Subcutaneous abdominal adipose tissue (tissue), 5 donors: Measurements from ENCODE around the gene TMEM202.
"Not testable (repeated sequence)": the region's sequence is repeated elsewhere in the genome, so short reads cannot be mapped to it uniquely, and the experiment has no call there.

Experiments
- H3K27ac ChIP-seq: one replicate; pipeline ENCODE4 v1.7.0; 2013; ENCODE audit warnings: low read depth, mild to moderate bottlenecking, inconsistent platforms, low read length, moderate library complexity
- H3K27me3 ChIP-seq, 5 donors: one replicate each; pipeline ENCODE4 v1.7.0; 2013; ENCODE audit warnings: low read length in 5 of 5, inconsistent platforms in 1 of 5; ENCODE audit not compliant: control insufficient read depth in 5 of 5, insufficient read depth in 4 of 5
- H3K36me3 ChIP-seq, 5 donors: one replicate each; pipeline ENCODE4 v1.7.0; 2013; ENCODE audit warnings: low read length in 5 of 5; ENCODE audit not compliant: control insufficient read depth in 5 of 5, insufficient read depth in 5 of 5
- H3K4me1 ChIP-seq, 5 donors: one replicate each; pipeline ENCODE4 v1.7.0; 2013; ENCODE audit warnings: low read length in 5 of 5, mild to moderate bottlenecking in 3 of 5, moderate library complexity in 1 of 5; ENCODE audit not compliant: control insufficient read depth in 5 of 5, insufficient read depth in 5 of 5
- H3K4me3 ChIP-seq, 5 donors: one replicate each; pipeline ENCODE4 v1.7.0; 2013; ENCODE audit warnings: low read length in 5 of 5, low read depth in 1 of 5
- H3K9ac ChIP-seq, 5 donors: one replicate each; pipeline ENCODE4 v1.7.0; 2013; ENCODE audit warnings: low read length in 5 of 5, mild to moderate bottlenecking in 4 of 5, moderate library complexity in 3 of 5
- H3K9me3 ChIP-seq, 5 donors: one replicate each; pipeline ENCODE4 v1.7.0; 2013; ENCODE audit warnings: low read length in 5 of 5; ENCODE audit not compliant: control insufficient read depth in 5 of 5
- donor health status: healthy.
- donor health status: healthy.
- donor health status: healthy.
- donor health status: healthy.
- donor health status: healthy.

The TMEM202 gene

DNA sequence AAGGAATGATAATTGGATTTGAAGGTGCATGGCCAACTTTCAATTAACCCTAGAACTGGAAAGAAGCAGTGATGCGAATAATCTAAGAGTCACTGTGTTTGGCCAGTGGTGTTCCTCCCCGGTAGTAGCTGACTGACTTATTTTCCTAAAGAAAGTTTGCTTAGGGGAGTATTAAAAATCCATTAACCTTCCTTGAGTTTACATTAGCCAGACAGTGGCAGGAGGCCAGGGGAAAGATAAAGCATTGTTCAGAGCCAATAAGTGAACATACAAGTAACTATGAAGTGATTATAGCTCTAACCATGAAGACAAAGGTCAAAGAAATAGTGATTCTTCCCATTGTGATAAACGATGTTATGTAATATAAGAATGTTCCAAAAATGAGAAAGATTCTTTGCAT is 8.9 kb upstream of the TMEM202 start:
- Histone ChIP-seq H3K27me3 (peaks cover 0 to 8% (median 0%) of the 10 kb centered on the region in 5 donors), H3K36me3 (no peaks in the 10 kb centered on the region), H3K27ac (no peak overlapping the region), H3K9ac (no peak overlapping the region), H3K4me1 (no peaks in the 10 kb centered on the region), H3K9me3 (no peaks in the 10 kb centered on the region), H3K4me3 (no peak overlapping the region)

DNA sequence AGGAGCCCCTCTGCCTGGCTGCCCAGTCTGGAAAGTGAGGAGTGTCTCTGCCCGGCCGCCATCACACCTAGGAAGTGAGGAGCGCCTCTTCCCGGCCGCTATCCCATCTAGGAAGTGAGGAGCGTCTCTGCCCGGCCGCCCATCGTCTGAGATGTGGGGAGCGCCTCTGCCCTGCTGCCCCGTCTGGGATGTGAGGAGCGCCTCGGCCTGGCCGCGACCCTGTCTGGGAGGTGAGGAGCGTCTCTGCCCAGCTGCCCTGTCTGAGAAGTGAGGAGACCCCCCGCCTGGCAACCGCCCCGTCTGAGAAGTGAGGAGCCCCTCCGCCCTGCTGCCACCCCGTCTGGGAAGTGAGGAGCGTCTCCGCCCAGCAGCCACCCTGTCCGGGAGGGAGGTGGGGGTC is 1.8 kb upstream of the TMEM202 start:
- not testable (repeated sequence) for H3K9me3 ChIP-seq, H3K4me3 ChIP-seq, H3K9ac ChIP-seq, H3K4me1 ChIP-seq, H3K36me3 ChIP-seq, H3K27ac ChIP-seq, H3K27me3 ChIP-seq

- Histone ChIP-seq H3K9me3 (no peaks in the 10 kb centered on the region), H3K27me3 (peaks cover 0 to 8% (median 4%) of the 10 kb centered on the region in 5 donors), H3K4me1 (peaks cover 0 to 3% (median 0%) of the 10 kb centered on the region in 5 donors), H3K4me3 (no peak overlapping the region), H3K36me3 (no peaks in the 10 kb centered on the region), H3K27ac (no peak overlapping the region), H3K9ac (no peak overlapping the region)
Observed at GRCh38 chr15:72398648-72399047, 543 bp downstream of the TMEM202 start.

DNA sequence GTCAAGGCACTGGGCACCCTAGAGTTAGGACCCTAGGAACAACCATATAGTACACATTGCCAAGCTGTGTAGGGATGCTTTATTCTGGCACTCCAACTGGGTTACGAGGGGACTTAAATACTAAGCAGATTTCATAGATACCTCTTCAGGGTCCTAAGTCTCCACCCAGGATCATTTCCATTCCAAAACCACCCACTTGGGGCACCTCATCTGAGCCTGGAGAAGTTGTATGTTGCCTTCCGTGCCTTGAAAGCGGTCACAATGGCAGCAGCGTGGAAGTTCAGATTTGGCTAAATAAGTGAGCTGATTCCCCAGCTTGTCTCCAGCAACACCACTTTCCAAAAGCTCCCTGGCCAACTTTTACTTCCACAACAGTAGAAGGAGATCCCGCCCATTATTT is 4.6 kb downstream of the TMEM202 start:
- Histone ChIP-seq H3K9ac (no peak overlapping the region), H3K9me3 (no peaks in the 10 kb centered on the region), H3K27me3 (peaks cover 0 to 10% (median 4%) of the 10 kb centered on the region in 5 donors), H3K36me3 (no peaks in the 10 kb centered on the region), H3K4me3 (peak overlapping the region in 1 of 5 donors; percentile 0), H3K27ac (no peak overlapping the region), H3K4me1 (peaks cover 0 to 3% (median 0%) of the 10 kb centered on the region in 5 donors)

- Histone ChIP-seq H3K9me3 (no peaks in the 10 kb centered on the region), H3K36me3 (no peaks in the 10 kb centered on the region), H3K27ac (no peak overlapping the region), H3K4me1 (no peaks in the 10 kb centered on the region), H3K27me3 (peaks cover 0 to 6% (median 4%) of the 10 kb centered on the region in 5 donors), H3K4me3 (no peak overlapping the region), H3K9ac (no peak overlapping the region)
Observed at GRCh38 chr15:72404356-72404755, 6.3 kb downstream of the TMEM202 start.

GRCh38 chr15:72404841-72405240 is 6.7 kb downstream of the TMEM202 start:
- H3K27ac ChIP-seq: no peak overlapping the region
- no peaks in the 10 kb centered on the region for H3K4me1 ChIP-seq
- H3K4me3 ChIP-seq: no peak overlapping the region
- no peaks in the 10 kb centered on the region for H3K9me3 ChIP-seq
- no peaks in the 10 kb centered on the region for H3K36me3 ChIP-seq
- no peak overlapping the region for H3K9ac ChIP-seq
- peaks cover 0 to 6% (median 4%) of the 10 kb centered on the region in 5 donors for H3K27me3 ChIP-seq

DNA sequence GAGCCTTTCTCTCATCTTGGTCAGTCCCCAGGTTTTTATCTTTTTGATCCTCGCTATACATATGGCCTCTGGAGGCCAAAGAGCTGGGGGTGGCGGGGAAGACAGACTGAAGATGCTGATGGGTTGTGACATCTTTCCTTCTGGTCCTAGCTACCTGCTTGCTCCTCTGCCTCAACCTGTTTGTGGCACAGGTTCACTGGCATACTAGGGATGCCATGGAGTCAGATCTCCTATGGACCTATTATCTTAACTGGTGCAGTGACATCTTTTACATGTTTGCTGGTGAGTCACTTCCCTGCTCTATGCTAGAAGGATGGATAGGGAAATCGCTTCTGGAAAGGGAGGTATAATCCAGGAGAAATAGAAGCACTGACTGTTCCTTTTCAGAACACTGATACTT is 8.8 kb downstream of the TMEM202 start:
- H3K9ac ChIP-seq: no peak overlapping the region
- no peaks in the 10 kb centered on the region for H3K36me3 ChIP-seq
- no peaks in the 10 kb centered on the region for H3K9me3 ChIP-seq
- H3K4me3 ChIP-seq: no peak overlapping the region
- H3K27me3 ChIP-seq: peaks cover 0 to 6% (median 4%) of the 10 kb centered on the region in 5 donors
- H3K27ac ChIP-seq: no peak overlapping the region
- no peaks in the 10 kb centered on the region for H3K4me1 ChIP-seq

- Histone ChIP-seq H3K9ac (no peak overlapping the region), H3K36me3 (no peaks in the 10 kb centered on the region), H3K27me3 (no peaks in the 10 kb centered on the region), H3K4me1 (no peaks in the 10 kb centered on the region), H3K4me3 (no peak overlapping the region), H3K9me3 (no peaks in the 10 kb centered on the region), H3K27ac (no peak overlapping the region)
Observed at GRCh38 chr15:72411111-72411510, 13.0 kb downstream of the TMEM202 start.

DNA sequence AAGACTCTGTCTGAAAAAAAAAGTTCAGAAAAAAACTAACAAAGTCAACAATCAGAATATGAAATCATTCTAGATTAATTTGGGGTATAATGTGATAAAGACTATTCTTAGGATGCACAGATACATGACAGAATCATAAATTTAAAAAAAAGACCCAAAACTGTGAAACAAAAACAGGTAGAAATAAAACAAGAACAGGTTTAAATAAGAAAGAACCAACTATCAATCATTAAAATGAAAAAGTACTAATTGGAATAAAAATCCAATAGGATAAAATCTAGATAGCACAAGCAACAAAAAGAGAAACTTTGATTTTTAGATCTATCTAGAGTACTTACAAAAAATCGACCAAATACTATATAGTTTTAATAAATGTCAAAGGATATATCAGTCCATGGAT is 13.4 kb downstream of the TMEM202 start:
- no peaks in the 10 kb centered on the region for H3K4me1 ChIP-seq
- no peak overlapping the region for H3K27ac ChIP-seq
- H3K9me3 ChIP-seq: no peaks in the 10 kb centered on the region
- H3K27me3 ChIP-seq: no peaks in the 10 kb centered on the region
- no peaks in the 10 kb centered on the region for H3K36me3 ChIP-seq
- no peak overlapping the region for H3K9ac ChIP-seq
- H3K4me3 ChIP-seq: no peak overlapping the region

- not testable (repeated sequence) for H3K9ac ChIP-seq, H3K4me1 ChIP-seq, H3K27ac ChIP-seq, H3K36me3 ChIP-seq, H3K4me3 ChIP-seq, H3K9me3 ChIP-seq, H3K27me3 ChIP-seq
Observed at GRCh38 chr15:72413337-72413736, 15.2 kb downstream of the TMEM202 start.

GRCh38 chr15:72415304-72415703 is 17.2 kb downstream of the TMEM202 start:
- no peak overlapping the region for H3K4me3 ChIP-seq
- no peaks in the 10 kb centered on the region for H3K4me1 ChIP-seq
- H3K27me3 ChIP-seq: no peaks in the 10 kb centered on the region
- no peak overlapping the region for H3K9ac ChIP-seq
- no peaks in the 10 kb centered on the region for H3K36me3 ChIP-seq
- no peaks in the 10 kb centered on the region for H3K9me3 ChIP-seq
- no peak overlapping the region for H3K27ac ChIP-seq
